ENCODE results near the gene CIZ1. TPM values are rescaled to one million over a fixed set of nuclear protein-coding genes. Genes with fewer than 3 reads are reported as not detected.

Gene CIZ1
- total RNA-seq, 1 donor from 2014 or later: 85.8 TPM

- DNase-seq (ENCODE audit: low spot score in 2 of 2): no peak
- no peak for TF ChIP-seq CTCF (IDR thresholded peaks at IDR 0.05)
- intact Hi-C loops (cut with DNase I): loop anchor here (5.0 kb wide), 1 partner anchor 84 kb away; the partner anchor contains the start of genes GOLGA2 and SWI5
- Histone ChIP-seq H3K4me3 (peak overlapping the region in 1 of 2 donors; percentile 69), H3K36me3 (peaks cover 3 to 8% of the 10 kb centered on the region in 2 donors), H3K27me3 (no peaks in the 10 kb centered on the region), H3K4me1 (peaks cover 0 to 13% of the 10 kb centered on the region in 2 donors), H3K27ac (peak overlapping the region; percentile 77), H3K9me3 (no peaks in the 10 kb centered on the region)
These were observed 2.2 kb upstream of the CIZ1 start for GRCh38 chr9:128193469-128194096.

GRCh38 chr9:128192601-128193371 lies 1.4 kb upstream of the CIZ1 start:
- peaks cover 0 to 13% of the 10 kb centered on the region in 2 donors for H3K4me1 ChIP-seq
- intact Hi-C loops (cut with DNase I): loop anchor here (5.0 kb wide), 1 partner anchor 85 kb away; the partner anchor contains the start of genes GOLGA2 and SWI5
- peak; percentile 62 to 91 for DNase-seq (ENCODE audit: low spot score in 2 of 2)
- no peaks in the 10 kb centered on the region for H3K27me3 ChIP-seq
- peak overlapping the region; percentile 69 to 97 for H3K4me3 ChIP-seq
- H3K9me3 ChIP-seq: no peaks in the 10 kb centered on the region
- peaks cover 9 to 10% of the 10 kb centered on the region in 2 donors for H3K36me3 ChIP-seq
- TF ChIP-seq CTCF (IDR thresholded peaks at IDR 0.05): peak in 1 of 3 experiments; percentile 52
- H3K27ac ChIP-seq: peak overlapping the region; percentile 77

- peak overlapping the region; percentile 69 to 97 for H3K4me3 ChIP-seq
- DNase-seq (ENCODE audit: low spot score in 2 of 2): no peak
- TF ChIP-seq CTCF (IDR thresholded peaks at IDR 0.05): no peak
- intact Hi-C loops (cut with DNase I): loop anchor here (1.0 to 5.0 kb wide), 2 partner anchors 13 to 87 kb away; partner anchors contain the start of genes DNM1, GOLGA2 and SWI5
- H3K27ac ChIP-seq: peak overlapping the region; percentile 77
- peaks cover 0 to 13% of the 10 kb centered on the region in 2 donors for H3K4me1 ChIP-seq
- H3K27me3 ChIP-seq: no peaks in the 10 kb centered on the region
- H3K36me3 ChIP-seq: peaks cover 14 to 20% of the 10 kb centered on the region in 2 donors
- no peaks in the 10 kb centered on the region for H3K9me3 ChIP-seq
These were observed 611 bp downstream of the CIZ1 start for GRCh38 chr9:128190516-128191405.

- peaks cover 20 to 25% of the 10 kb centered on the region in 2 donors for H3K36me3 ChIP-seq
- peaks cover 0 to 13% of the 10 kb centered on the region in 2 donors for H3K4me1 ChIP-seq
- peak overlapping the region; percentile 69 to 97 for H3K4me3 ChIP-seq
- intact Hi-C loops (cut with DNase I): loop anchor here (5.0 kb wide), 1 partner anchor 87 kb away; the partner anchor contains the start of genes GOLGA2 and SWI5
- DNase-seq (ENCODE audit: low spot score in 2 of 2): no peak
- no peak for TF ChIP-seq CTCF (IDR thresholded peaks at IDR 0.05)
- no peaks in the 10 kb centered on the region for H3K27me3 ChIP-seq
- no peaks in the 10 kb centered on the region for H3K9me3 ChIP-seq
- no peak overlapping the region for H3K27ac ChIP-seq
These were observed 1.4 kb downstream of the CIZ1 start for GRCh38 chr9:128190013-128190412.

GRCh38 chr9:128188209-128188608 lies 3.2 kb downstream of the CIZ1 start:
- Histone ChIP-seq H3K4me3 (no peak overlapping the region), H3K9me3 (no peaks in the 10 kb centered on the region), H3K27me3 (no peaks in the 10 kb centered on the region), H3K4me1 (peaks cover 0 to 13% of the 10 kb centered on the region in 2 donors), H3K27ac (no peak overlapping the region), H3K36me3 (peaks cover 38 to 40% of the 10 kb centered on the region in 2 donors)
- DNase-seq (ENCODE audit: low spot score in 2 of 2): no peak
- TF ChIP-seq CTCF (IDR thresholded peaks at IDR 0.05): no peak
- intact Hi-C loops (cut with DNase I): no loop called here
